ENCODE measurements around the gene ADCY1. TPM values are rescaled to one million over a fixed set of nuclear protein-coding genes. Genes with fewer than 3 reads are reported as not detected.

Gene ADCY1
- total RNA-seq, 1 experiment from 2014 or later, result not detected

DNA sequence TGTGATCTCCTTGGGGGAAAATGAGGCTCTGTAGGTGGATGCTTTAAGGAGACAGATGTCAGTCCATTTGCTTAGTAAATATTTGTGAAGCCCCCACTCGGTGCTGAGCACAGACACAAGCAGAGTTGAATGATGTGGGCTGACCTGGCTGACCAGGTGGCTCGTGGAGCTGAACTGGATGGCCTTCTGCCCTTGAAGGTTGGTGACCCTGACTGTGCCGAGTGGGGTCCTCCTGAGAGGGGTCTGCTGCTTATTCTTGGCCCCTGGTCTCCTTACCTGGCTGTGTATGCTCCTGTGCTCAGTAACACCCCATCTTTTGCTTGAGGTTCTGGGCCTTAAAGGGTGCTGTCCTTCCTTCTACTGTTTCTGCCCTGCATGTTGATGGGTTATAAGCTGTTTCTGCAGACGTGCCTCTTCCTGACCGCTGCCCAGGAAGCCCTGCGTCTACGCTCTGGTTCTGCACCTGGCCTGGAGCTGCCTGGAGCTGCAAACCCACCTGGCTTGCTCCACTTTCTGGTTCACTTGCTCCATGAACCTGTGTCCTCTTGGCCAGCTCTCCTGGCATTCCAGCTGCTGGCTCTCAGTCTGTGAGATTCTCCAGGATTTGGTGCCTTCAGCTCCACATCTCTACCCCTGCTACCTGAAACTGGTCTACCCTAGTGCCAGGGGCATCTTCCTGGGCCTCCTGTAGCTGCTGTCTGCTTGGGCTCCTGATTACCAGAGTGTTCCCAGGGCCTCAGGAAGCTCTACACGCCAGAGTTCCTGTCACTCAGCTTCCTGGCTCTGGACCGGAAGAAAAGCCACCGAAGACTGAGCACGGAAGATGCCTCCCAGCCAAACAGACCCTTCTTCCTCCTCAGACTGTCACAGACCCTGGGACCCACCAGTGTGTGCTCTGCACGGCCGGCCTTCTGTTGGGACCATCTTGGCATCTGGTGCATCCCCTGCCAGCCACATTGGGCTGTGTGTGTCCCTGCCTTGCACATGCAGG lies 76.5 kb downstream of the ADCY1 start:
- H3K36me3 ChIP-seq (ENCODE audit: low read depth), result no peaks in the 10 kb centered on the region
- H4K20me1 ChIP-seq (ENCODE audit: insufficient read depth), result no peaks in the 10 kb centered on the region
- no peak for DNase-seq
- POLR2A ChIA-PET (ENCODE audit: unreplicated experiment), result interaction anchor here (0.6 to 0.7 kb wide), 2 partner anchors 21 to 62 kb away, joined by 4 to 5 read pairs; no protein-coding TSS in a partner anchor
- intact Hi-C loops (cut with micrococcal nuclease; ENCODE audit: unreplicated experiment), result no loop called here
- H3K27me3 ChIP-seq (ENCODE audit: insufficient read depth, low read depth), result peaks cover 67% of the 10 kb centered on the region
- no peak overlapping the region for H3K4me2 ChIP-seq
- H3K9me3 ChIP-seq (ENCODE audit: insufficient read depth, low read depth), result no peaks in the 10 kb centered on the region
- no peak overlapping the region for H2AFZ ChIP-seq
- no peak overlapping the region for H3K27ac ChIP-seq
- H3K4me3 ChIP-seq, result no peak overlapping the region
- no peaks in the 10 kb centered on the region for H3K9me2 ChIP-seq (ENCODE audit: insufficient read depth)
- CTCF ChIA-PET, result no interaction called here
- TF ChIP-seq EZH2 (IDR thresholded peaks at IDR 0.05; ENCODE audit: low read depth), result no peak
- TF ChIP-seq, protein P1, sequence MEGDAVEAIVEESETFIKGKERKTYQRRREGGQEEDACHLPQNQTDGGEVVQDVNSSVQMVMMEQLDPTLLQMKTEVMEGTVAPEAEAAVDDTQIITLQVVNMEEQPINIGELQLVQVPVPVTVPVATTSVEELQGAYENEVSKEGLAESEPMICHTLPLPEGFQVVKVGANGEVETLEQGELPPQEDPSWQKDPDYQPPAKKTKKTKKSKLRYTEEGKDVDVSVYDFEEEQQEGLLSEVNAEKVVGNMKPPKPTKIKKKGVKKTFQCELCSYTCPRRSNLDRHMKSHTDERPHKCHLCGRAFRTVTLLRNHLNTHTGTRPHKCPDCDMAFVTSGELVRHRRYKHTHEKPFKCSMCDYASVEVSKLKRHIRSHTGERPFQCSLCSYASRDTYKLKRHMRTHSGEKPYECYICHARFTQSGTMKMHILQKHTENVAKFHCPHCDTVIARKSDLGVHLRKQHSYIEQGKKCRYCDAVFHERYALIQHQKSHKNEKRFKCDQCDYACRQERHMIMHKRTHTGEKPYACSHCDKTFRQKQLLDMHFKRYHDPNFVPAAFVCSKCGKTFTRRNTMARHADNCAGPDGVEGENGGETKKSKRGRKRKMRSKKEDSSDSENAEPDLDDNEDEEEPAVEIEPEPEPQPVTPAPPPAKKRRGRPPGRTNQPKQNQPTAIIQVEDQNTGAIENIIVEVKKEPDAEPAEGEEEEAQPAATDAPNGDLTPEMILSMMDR (conservative IDR thresholded peaks at IDR 0.05), result no peak
- H3F3A ChIP-seq (ENCODE audit: insufficient read depth, low read depth), result no peaks in the 10 kb centered on the region
- no peaks in the 10 kb centered on the region for H3K4me1 ChIP-seq (replicated peaks; ENCODE audit: insufficient read depth)
- H3K79me2 ChIP-seq (ENCODE audit: low read depth), result no peaks in the 10 kb centered on the region
- BruUV-seq (replicated peaks), result no TSS peak

DNA sequence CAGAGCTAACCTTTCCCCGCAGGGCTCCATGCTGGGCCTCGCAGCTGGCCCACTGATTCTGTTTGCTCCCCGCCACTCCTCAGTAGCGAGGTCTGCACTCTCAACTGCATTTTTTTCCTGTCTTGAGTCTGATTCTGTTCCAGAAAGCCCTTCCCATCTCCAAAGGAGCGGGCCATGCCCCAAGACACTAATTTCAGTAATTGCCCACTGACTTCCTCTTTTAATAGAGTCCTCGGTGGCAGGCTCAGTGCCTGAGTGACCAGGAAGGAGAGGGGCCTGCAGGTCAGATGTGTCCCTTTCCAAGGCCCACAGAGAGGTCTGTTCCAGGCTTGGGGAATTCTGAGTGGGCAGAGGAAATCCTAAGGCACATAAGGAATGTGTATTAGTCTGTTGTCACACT lies 77.4 kb downstream of the ADCY1 start:
- Histone ChIP-seq H3K4me1 (replicated peaks; ENCODE audit: insufficient read depth) (no peaks in the 10 kb centered on the region), H3K36me3 (ENCODE audit: low read depth) (no peaks in the 10 kb centered on the region), H4K20me1 (ENCODE audit: insufficient read depth) (no peaks in the 10 kb centered on the region), H3K4me3 (no peak overlapping the region), H2AFZ (no peak overlapping the region), H3K27ac (no peak overlapping the region), H3F3A (ENCODE audit: insufficient read depth, low read depth) (no peaks in the 10 kb centered on the region), H3K9me2 (ENCODE audit: insufficient read depth) (no peaks in the 10 kb centered on the region), H3K4me2 (no peak overlapping the region), H3K27me3 (ENCODE audit: insufficient read depth, low read depth) (peaks cover 67% of the 10 kb centered on the region), H3K79me2 (ENCODE audit: low read depth) (no peaks in the 10 kb centered on the region), H3K9me3 (ENCODE audit: insufficient read depth, low read depth) (no peaks in the 10 kb centered on the region)
- TF ChIP-seq EZH2 (IDR thresholded peaks at IDR 0.05; ENCODE audit: low read depth), result no peak
- no TSS peak for BruUV-seq (replicated peaks)
- CTCF ChIA-PET, result no interaction called here
- intact Hi-C loops (cut with micrococcal nuclease; ENCODE audit: unreplicated experiment), result no loop called here
- POLR2A ChIA-PET (ENCODE audit: unreplicated experiment), result no interaction called here
- no peak for DNase-seq

DNA sequence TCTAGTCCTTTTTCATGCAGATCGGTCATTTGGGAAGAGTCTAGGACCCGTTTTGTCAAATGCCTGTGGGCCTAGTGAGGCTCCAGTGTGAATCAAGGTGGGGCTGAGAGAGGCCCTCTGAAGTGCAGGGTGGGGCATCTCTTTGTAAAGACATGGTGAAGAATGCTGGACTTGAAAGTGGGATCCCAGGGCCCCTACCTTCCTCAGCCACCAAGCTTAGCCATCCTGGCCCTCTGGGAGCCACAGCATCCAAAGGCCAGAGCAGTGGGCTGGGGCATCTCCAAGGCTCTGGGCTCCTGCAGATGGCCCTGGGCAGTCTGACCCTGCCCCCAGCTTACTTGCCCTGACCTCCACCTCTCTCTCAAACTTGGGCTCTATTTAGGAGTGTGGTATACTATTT lies 78.5 kb downstream of the ADCY1 start:
- H3K9me2 ChIP-seq (ENCODE audit: insufficient read depth), result no peaks in the 10 kb centered on the region
- no peaks in the 10 kb centered on the region for H3F3A ChIP-seq (ENCODE audit: insufficient read depth, low read depth)
- no peak overlapping the region for H2AFZ ChIP-seq
- H4K20me1 ChIP-seq (ENCODE audit: insufficient read depth), result no peaks in the 10 kb centered on the region
- no peaks in the 10 kb centered on the region for H3K36me3 ChIP-seq (ENCODE audit: low read depth)
- H3K27ac ChIP-seq, result no peak overlapping the region
- no peaks in the 10 kb centered on the region for H3K79me2 ChIP-seq (ENCODE audit: low read depth)
- intact Hi-C loops (cut with micrococcal nuclease; ENCODE audit: unreplicated experiment), result no loop called here
- peaks cover 66% of the 10 kb centered on the region for H3K27me3 ChIP-seq (ENCODE audit: insufficient read depth, low read depth)
- H3K4me2 ChIP-seq, result no peak overlapping the region
- TF ChIP-seq EZH2 (IDR thresholded peaks at IDR 0.05; ENCODE audit: low read depth), result no peak
- TF ChIP-seq, protein P1 (conservative IDR thresholded peaks at IDR 0.05), result no peak
- POLR2A ChIA-PET (ENCODE audit: unreplicated experiment), result no interaction called here
- no peaks in the 10 kb centered on the region for H3K4me1 ChIP-seq (replicated peaks; ENCODE audit: insufficient read depth)
- no peaks in the 10 kb centered on the region for H3K9me3 ChIP-seq (ENCODE audit: insufficient read depth, low read depth)
- no peak for DNase-seq
- CTCF ChIA-PET, result no interaction called here
- H3K4me3 ChIP-seq, result no peak overlapping the region
- BruUV-seq (replicated peaks), result no TSS peak
